MM.1S (cell line): Measurements from ENCODE around the gene MAL.

Source experiments
- CTCF ChIP-seq: fragments of 300-600 bp; sonication (generic); IDR thresholded peaks from 2 replicates; pipeline ENCODE4 v1.5.1; 2016; ENCODE audit warnings: antibody characterized with exemption, low read length, mixed read lengths
- EZH2phosphoT487 ChIP-seq: fragments of 300-600 bp; sonication (generic); IDR thresholded peaks from 2 replicates; pipeline ENCODE4 v1.6.1; 2018; ENCODE audit warnings: antibody characterized with exemption, low read length

- TF ChIP-seq CTCF (no peak), EZH2phosphoT487 (no peak)
These were observed 16.5 kb upstream of the MAL start for GRCh38 chr2:95008996-95009395.
